BJ (cell line): ENCODE results near the gene PNKD. TPM values are rescaled to one million over a fixed set of nuclear protein-coding genes. Genes with fewer than 3 reads are reported as not detected.

Experiments
- CTCF ChIA-PET: fragments of 350-600 bp; formaldehyde crosslinking; extraction: SDS; loops from one replicate; lab custom pipeline; 2021; ENCODE audit warnings: antibody characterized with exemption, inconsistent platforms; lab: Yijun Ruan, JAX
- POLR2A ChIA-PET: fragments of 300-600 bp; sonication (Branson Sonifier 250); formaldehyde crosslinking; extraction: SDS; loops from one replicate; lab custom pipeline; 2021; ENCODE audit warnings: antibody characterized with exemption; lab: Charles Lee
- DNase-seq: peaks from one replicate; pipeline ENCODE4 v3.0.0-alpha.2; 2011; ENCODE audit warnings: low read depth
- H3K27me3 ChIP-seq: 2 replicates; pipeline ENCODE4 v1.6.0; 2011; ENCODE audit warnings: low read length; ENCODE audit not compliant: control insufficient read depth, insufficient read depth
- H3K36me3 ChIP-seq: 2 replicates; pipeline ENCODE4 v1.5.1; 2011; ENCODE audit warnings: low read length; ENCODE audit not compliant: control insufficient read depth, insufficient read depth
- H3K4me3 ChIP-seq: 2 replicates; pipeline ENCODE4 v1.5.1; 2011; ENCODE audit warnings: low read depth, mild to moderate bottlenecking, control low read depth, low read length
- polyA plus RNA-seq: library from polyadenylated mRNA; depleted of rRNA; stranded (reverse); fragments of >200 nt; gene quantifications from 2 replicates; pipeline ENCODE4 v1.2.3, GENCODE V29; 2011
- TF ChIP-seq, protein P1 (sequence below): IDR thresholded peaks from 2 replicates; pipeline ENCODE4 v1.5.1; 2011; ENCODE audit warnings: low read depth, mild to moderate bottlenecking, control low read depth, inconsistent platforms, low read length, moderate library complexity; ENCODE audit not compliant: insufficient read depth

The PNKD gene
- polyA plus RNA-seq, 1 experiment: 54.5 TPM

GRCh38 chr2:218280260-218280870, 10.0 kb downstream of the PNKD start:
- CTCF ChIA-PET: interaction anchor here (0.7 kb wide), 1 partner anchor 10 kb away, joined by 3 read pairs; the partner anchor contains the start of genes AAMP and PNKD
- POLR2A ChIA-PET: no interaction called here
- no peak for DNase-seq
- no peaks in the 10 kb centered on the region for H3K27me3 ChIP-seq
- peaks cover 48% of the 10 kb centered on the region for H3K36me3 ChIP-seq
- TF ChIP-seq, protein P1, sequence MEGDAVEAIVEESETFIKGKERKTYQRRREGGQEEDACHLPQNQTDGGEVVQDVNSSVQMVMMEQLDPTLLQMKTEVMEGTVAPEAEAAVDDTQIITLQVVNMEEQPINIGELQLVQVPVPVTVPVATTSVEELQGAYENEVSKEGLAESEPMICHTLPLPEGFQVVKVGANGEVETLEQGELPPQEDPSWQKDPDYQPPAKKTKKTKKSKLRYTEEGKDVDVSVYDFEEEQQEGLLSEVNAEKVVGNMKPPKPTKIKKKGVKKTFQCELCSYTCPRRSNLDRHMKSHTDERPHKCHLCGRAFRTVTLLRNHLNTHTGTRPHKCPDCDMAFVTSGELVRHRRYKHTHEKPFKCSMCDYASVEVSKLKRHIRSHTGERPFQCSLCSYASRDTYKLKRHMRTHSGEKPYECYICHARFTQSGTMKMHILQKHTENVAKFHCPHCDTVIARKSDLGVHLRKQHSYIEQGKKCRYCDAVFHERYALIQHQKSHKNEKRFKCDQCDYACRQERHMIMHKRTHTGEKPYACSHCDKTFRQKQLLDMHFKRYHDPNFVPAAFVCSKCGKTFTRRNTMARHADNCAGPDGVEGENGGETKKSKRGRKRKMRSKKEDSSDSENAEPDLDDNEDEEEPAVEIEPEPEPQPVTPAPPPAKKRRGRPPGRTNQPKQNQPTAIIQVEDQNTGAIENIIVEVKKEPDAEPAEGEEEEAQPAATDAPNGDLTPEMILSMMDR: no peak
- H3K4me3 ChIP-seq: no peak overlapping the region

- POLR2A ChIA-PET: no interaction called here
- TF ChIP-seq, protein P1: no peak
- no peak overlapping the region for H3K4me3 ChIP-seq
- CTCF ChIA-PET: no interaction called here
- DNase-seq: no peak
- no peaks in the 10 kb centered on the region for H3K27me3 ChIP-seq
- peaks cover 45% of the 10 kb centered on the region for H3K36me3 ChIP-seq
Measured at GRCh38 chr2:218281449-218281848, 11.1 kb downstream of the PNKD start.

- Histone ChIP-seq H3K27me3 (no peaks in the 10 kb centered on the region), H3K36me3 (peaks cover 39% of the 10 kb centered on the region), H3K4me3 (no peak overlapping the region)
- no peak for DNase-seq
- CTCF ChIA-PET: interaction anchor here (1.0 to 5.9 kb wide), 3 partner anchors 9 to 10 kb away, joined by 4 to 87 read pairs (median 6); partner anchors contain the start of genes AAMP, PNKD and TMBIM1
- TF ChIP-seq, protein P1: no peak
- POLR2A ChIA-PET: no interaction called here
Measured at GRCh38 chr2:218282173-218282991, 12.1 kb downstream of the PNKD start.

GRCh38 chr2:218284106-218284811, 13.9 kb downstream of the PNKD start:
- Histone ChIP-seq H3K36me3 (peaks cover 27% of the 10 kb centered on the region), H3K27me3 (no peaks in the 10 kb centered on the region), H3K4me3 (no peak overlapping the region)
- ChIA-PET POLR2A (no interaction called here), CTCF (interaction anchor here (0.7 to 5.9 kb wide), 2 partner anchors 11 to 18 kb away, joined by 3 to 87 read pairs; partner anchors contain the start of genes AAMP and PNKD)
- DNase-seq: no peak
- TF ChIP-seq, protein P1: no peak
